BE2C (cell line): ENCODE data around the gene NAPEPLD.
"Not testable (repeated sequence)": the region's sequence is repeated elsewhere in the genome, so short reads cannot be mapped to it uniquely, and the experiment has no call there.

Experiments
- DNase-seq: peaks from one replicate; pipeline ENCODE4 v3.0.0-alpha.2; 2020
- H3K27me3 ChIP-seq: fragments of 250-450 bp; sonication (Bioruptor Pico); 2 replicates; pipeline ENCODE4 v1.5.1; 2020; ENCODE audit warnings: mild to moderate bottlenecking
- H3K36me3 ChIP-seq: fragments of 250-450 bp; sonication (Bioruptor Pico); 2 replicates; pipeline ENCODE4 v1.5.1; 2020; ENCODE audit warnings: mild to moderate bottlenecking
- H3K4me1 ChIP-seq: fragments of 250-450 bp; sonication (Bioruptor Pico); 2 replicates; pipeline ENCODE4 v1.5.1; 2020
- H3K4me3 ChIP-seq: 2 replicates; pipeline ENCODE4 v1.5.1; 2011; ENCODE audit warnings: low read depth, low read length
- H3K9me3 ChIP-seq: fragments of 250-450 bp; sonication (Bioruptor Pico); 2 replicates; pipeline ENCODE4 v1.5.1; 2020
- TF ChIP-seq, protein P1 (sequence below): IDR thresholded peaks from 2 replicates; pipeline ENCODE4 v1.5.1; 2012; ENCODE audit warnings: mild to moderate bottlenecking, low read depth, low read length

Gene NAPEPLD

DNA sequence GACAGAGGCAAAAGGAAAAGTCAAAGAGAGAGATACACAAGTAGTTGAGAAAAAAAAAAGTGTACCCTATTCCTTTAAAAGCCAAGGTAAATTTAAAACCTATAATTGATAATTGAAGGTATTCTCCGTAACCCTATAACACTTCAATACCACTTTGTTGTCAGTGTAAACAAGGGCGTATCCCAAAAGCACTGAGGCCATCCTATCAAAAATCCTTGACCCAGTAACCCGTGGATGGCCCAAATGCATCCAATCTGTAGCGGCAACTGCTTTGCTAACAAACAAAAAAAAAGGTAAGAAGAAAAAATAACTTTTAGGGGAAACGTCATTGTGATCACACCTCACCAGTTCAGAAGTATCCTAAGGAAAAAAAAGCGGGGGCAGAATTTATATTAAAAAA lies 5.1 kb upstream of the NAPEPLD start:
- no peaks in the 10 kb centered on the region for H3K27me3 ChIP-seq
- no peak overlapping the region for H3K4me3 ChIP-seq
- TF ChIP-seq, protein P1, sequence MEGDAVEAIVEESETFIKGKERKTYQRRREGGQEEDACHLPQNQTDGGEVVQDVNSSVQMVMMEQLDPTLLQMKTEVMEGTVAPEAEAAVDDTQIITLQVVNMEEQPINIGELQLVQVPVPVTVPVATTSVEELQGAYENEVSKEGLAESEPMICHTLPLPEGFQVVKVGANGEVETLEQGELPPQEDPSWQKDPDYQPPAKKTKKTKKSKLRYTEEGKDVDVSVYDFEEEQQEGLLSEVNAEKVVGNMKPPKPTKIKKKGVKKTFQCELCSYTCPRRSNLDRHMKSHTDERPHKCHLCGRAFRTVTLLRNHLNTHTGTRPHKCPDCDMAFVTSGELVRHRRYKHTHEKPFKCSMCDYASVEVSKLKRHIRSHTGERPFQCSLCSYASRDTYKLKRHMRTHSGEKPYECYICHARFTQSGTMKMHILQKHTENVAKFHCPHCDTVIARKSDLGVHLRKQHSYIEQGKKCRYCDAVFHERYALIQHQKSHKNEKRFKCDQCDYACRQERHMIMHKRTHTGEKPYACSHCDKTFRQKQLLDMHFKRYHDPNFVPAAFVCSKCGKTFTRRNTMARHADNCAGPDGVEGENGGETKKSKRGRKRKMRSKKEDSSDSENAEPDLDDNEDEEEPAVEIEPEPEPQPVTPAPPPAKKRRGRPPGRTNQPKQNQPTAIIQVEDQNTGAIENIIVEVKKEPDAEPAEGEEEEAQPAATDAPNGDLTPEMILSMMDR = no peak
- no peaks in the 10 kb centered on the region for H3K36me3 ChIP-seq
- no peak for DNase-seq
- peaks cover 3% of the 10 kb centered on the region; the same call in 1 of the 2 replicates for H3K4me1 ChIP-seq
- H3K9me3 ChIP-seq = no peaks in the 10 kb centered on the region

- H3K36me3 ChIP-seq = not testable (repeated sequence)
Measured at GRCh38 chr7:103152744-103153617, 4.1 kb upstream of the NAPEPLD start.

GRCh38 chr7:103151993-103152676 lies 3.2 kb upstream of the NAPEPLD start:
- H3K27me3 ChIP-seq, H3K4me3 ChIP-seq, H3K4me1 ChIP-seq, DNase-seq, H3K36me3 ChIP-seq, H3K9me3 ChIP-seq: not testable (repeated sequence)

More at GRCh38 chr7:103152744-103153617, 4.1 kb upstream of the NAPEPLD start:
- H3K4me1 ChIP-seq, DNase-seq, H3K9me3 ChIP-seq, H3K27me3 ChIP-seq, H3K4me3 ChIP-seq: not testable (repeated sequence)

DNA sequence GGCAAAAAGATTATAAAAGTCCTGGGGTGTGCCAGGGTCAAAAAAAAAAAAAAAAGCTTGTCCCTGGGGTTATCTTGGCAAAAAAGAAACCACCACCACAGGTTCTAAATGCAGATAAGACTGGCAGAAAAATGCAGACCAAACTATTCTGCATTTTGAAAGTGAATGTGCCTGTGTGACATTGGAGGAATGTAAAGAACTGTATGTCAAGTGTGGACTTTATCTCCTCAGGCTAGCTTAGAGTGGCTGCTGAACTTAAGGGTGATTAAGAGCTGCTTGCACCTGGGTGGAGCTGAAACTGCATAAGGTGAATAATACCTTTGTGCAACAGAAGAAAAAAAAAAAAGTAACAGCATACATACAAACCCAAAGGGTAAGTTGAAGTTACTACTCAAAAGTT lies 1.3 kb upstream of the NAPEPLD start:
- no peaks in the 10 kb centered on the region for H3K36me3 ChIP-seq
- no peak for DNase-seq
- H3K9me3 ChIP-seq = no peaks in the 10 kb centered on the region
- H3K4me1 ChIP-seq = peaks cover 3% of the 10 kb centered on the region
- H3K4me3 ChIP-seq = no peak overlapping the region
- TF ChIP-seq, protein P1 = no peak
- H3K27me3 ChIP-seq = no peaks in the 10 kb centered on the region

DNA sequence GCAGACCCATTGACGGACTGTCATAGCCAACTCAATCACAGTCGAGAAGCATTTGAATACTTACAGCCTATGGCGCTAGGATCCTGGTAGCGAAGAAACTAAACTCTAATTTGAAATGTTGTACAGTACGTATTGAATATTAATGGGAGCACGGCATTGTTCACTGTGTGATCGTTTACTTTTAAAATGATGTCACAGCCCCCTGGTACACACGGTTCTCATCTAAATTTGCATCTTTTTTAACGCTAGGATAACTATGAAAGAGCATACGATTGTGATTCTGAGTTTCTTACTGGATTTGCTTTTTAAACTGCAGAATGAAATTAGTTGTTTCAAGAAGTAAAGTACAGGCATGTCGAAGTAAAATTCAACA lies 895 bp upstream of the NAPEPLD start:
- Histone ChIP-seq H3K4me3 (peak overlapping the region; percentile 98), H3K36me3 (no peaks in the 10 kb centered on the region), H3K27me3 (no peaks in the 10 kb centered on the region), H3K9me3 (no peaks in the 10 kb centered on the region), H3K4me1 (peaks cover 3% of the 10 kb centered on the region)
- TF ChIP-seq, protein P1 = no peak
- DNase-seq = no peak

- DNase-seq = no peak
- Histone ChIP-seq H3K4me3 (peak overlapping the region; percentile 98), H3K27me3 (no peaks in the 10 kb centered on the region), H3K4me1 (peaks cover 3% of the 10 kb centered on the region), H3K36me3 (no peaks in the 10 kb centered on the region), H3K9me3 (no peaks in the 10 kb centered on the region)
- TF ChIP-seq, protein P1 = no peak
Measured at GRCh38 chr7:103148131-103148993, 537 bp downstream of the NAPEPLD start.

DNA sequence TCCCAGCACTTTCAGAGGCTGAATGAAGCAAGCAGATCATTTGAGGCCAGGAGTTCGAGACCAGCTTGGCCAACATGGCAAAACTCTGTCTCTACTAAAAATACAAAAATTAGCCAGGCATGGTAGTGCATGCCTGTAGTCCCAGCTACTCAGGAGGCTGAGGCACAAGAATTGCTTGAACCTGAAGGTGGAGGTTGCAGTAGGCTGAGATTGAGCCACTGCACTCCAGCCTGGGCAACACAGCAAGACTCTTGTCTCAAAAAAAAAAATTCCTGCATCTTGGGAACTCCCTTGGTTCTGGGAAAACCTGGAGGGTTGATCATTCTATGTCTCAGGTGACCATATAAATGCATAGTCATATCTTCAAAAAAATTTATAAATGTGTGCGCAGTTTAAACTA lies 4.1 kb downstream of the NAPEPLD start:
- not testable (repeated sequence) for H3K4me3 ChIP-seq, H3K36me3 ChIP-seq, H3K4me1 ChIP-seq, H3K9me3 ChIP-seq, H3K27me3 ChIP-seq, DNase-seq
